ENCODE results near the gene SIGLECL1.

SIGLECL1 gene

DNA sequence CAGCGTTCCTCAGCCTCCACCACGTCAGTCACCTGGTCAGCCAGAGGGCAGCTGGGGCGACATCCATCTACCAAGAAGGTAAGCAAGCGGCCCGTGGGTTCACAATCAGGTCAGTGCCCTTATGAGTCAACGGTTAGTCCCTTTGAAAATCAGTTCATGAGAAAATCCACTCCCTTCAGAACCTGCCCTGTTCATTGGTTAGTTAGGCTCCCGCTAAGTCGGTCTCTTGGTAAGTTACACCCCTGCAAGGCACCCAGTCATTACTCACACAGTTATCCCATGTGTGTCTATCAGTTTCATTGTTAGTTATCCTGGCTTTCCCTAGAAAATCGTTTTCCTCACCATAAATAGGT is 564 bp downstream of the SIGLECL1 start:
- no peak for DNase-seq (ENCODE audit: low read depth)
- TF ChIP-seq, protein P1, sequence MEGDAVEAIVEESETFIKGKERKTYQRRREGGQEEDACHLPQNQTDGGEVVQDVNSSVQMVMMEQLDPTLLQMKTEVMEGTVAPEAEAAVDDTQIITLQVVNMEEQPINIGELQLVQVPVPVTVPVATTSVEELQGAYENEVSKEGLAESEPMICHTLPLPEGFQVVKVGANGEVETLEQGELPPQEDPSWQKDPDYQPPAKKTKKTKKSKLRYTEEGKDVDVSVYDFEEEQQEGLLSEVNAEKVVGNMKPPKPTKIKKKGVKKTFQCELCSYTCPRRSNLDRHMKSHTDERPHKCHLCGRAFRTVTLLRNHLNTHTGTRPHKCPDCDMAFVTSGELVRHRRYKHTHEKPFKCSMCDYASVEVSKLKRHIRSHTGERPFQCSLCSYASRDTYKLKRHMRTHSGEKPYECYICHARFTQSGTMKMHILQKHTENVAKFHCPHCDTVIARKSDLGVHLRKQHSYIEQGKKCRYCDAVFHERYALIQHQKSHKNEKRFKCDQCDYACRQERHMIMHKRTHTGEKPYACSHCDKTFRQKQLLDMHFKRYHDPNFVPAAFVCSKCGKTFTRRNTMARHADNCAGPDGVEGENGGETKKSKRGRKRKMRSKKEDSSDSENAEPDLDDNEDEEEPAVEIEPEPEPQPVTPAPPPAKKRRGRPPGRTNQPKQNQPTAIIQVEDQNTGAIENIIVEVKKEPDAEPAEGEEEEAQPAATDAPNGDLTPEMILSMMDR (conservative IDR thresholded peaks at IDR 0.05; ENCODE audit: low read depth, low read length): no peak
- H3K4me3 ChIP-seq (ENCODE audit: low read length): no peak overlapping the region

DNA sequence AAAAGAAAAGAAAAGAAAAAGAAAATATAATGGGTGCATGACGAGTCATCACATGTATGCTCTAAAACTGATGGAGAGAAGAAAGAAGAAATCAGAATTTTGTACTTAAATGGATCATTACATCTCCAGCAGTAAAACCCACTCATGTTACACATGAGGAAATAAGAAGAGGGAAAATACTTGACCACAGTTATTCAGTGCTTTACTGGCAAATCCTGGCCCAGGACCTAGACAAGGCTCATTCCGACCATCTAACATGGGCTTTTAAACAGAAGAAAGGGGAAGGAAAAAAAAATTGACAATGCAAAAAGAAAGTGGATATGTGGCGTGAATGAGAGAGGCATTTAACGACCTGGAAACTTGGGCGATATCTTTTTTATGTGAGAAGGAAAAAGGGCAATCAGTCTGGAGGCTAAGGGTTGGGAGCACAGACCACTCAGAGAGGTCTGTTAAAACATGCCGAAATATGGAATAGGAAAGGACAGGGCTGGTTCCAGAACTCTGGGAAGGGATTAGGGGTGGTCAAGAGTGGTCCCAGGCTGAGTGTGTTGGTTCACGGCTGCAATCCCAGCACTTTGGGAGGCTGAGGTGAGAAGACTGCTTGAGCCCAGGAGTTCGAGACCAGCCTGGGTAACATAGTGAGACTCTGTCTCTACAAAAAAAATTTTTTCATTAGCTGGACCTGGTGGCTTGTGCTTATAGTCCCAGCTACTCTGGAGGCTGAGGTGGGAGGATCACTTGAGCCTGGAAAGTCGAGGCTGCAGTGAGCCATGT is 1.6 kb downstream of the SIGLECL1 start:
- TF ChIP-seq, protein P1 (conservative IDR thresholded peaks at IDR 0.05; ENCODE audit: low read depth, low read length): no peak
- H3K4me3 ChIP-seq (ENCODE audit: low read length): no peak overlapping the region
- no peak for DNase-seq (ENCODE audit: low read depth)

DNA sequence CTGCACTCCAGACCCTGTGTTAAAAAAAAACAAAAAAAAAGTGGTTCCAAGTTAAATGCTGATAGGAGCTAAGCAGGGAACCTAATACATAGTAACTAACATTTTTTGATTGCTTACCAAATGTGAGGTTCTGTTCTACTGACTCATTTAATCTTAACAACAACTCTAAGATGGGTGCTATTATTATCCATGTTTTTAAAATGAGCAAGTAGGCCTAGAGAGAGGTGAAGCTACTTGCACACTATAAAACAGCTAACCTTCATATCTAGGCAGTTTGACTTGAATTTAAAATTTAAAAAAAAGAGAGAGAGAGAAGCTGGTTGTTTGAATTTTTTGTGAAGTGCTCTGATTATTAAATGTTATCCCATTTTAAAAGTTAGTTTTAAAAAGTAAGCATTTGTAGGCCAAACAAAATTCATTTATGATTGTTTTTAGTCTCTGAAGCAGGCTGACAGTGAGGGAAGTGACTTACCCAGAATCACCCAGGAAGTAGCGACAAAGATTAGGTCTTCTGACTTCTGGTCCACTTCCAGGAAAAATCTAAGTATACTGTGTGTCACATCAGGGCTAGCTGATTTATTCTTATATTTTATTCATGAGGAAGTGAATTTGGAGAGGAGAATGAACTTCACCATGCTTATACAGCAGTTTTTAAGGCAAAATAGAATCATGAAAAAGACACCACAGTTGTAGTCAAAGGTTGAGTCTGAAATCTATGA is 2.4 kb downstream of the SIGLECL1 start:
- no peak overlapping the region for H3K4me3 ChIP-seq (ENCODE audit: low read length)
- TF ChIP-seq, protein P1 (conservative IDR thresholded peaks at IDR 0.05; ENCODE audit: low read depth, low read length): no peak
- DNase-seq (ENCODE audit: low read depth): no peak

DNA sequence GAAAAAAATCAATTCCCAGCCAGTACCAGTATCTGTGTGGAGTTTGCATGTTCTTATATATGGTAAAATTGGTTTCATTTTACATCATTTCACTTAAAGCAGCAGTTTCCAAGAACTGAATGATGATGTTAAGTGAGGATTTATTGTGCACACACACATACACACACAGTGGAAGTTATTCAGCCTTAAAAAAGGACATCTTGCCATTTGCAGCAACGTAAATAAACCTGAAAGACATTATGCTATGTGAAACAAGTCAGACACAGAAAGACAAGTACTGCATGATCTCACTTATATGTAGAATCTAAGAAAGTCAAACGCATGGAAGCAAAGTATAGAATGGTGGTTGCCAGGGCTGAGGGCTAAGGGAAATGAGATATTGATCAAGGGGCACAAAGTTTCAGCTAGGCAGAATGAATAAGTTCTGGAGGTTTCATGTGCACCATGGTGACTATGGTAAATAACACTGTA is 5.3 kb downstream of the SIGLECL1 start:
- no peak for DNase-seq (ENCODE audit: low read depth)
- H3K4me3 ChIP-seq (ENCODE audit: low read length): no peak overlapping the region
- TF ChIP-seq, protein P1 (conservative IDR thresholded peaks at IDR 0.05; ENCODE audit: low read depth, low read length): no peak

DNA sequence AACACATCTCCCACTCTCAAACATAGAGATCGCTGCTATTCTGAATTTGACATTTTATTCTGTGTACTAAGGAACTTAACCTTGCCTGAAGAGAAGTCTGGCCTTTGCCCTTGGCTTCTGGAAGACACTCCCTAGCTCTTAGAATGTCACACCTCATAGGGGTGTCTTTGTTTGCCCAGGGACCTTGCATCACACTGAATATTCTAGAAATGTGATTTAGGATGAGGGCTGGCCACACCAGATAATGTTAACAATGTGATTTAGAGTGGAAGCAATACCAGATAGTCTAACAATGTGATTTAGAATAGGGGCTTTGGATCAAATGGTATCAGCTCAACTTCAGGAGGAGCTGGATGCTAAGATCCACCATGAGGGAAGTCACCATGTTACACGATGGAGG is 6.6 kb downstream of the SIGLECL1 start:
- H3K4me3 ChIP-seq (ENCODE audit: low read length): no peak overlapping the region
- DNase-seq (ENCODE audit: low read depth): no peak

DNA sequence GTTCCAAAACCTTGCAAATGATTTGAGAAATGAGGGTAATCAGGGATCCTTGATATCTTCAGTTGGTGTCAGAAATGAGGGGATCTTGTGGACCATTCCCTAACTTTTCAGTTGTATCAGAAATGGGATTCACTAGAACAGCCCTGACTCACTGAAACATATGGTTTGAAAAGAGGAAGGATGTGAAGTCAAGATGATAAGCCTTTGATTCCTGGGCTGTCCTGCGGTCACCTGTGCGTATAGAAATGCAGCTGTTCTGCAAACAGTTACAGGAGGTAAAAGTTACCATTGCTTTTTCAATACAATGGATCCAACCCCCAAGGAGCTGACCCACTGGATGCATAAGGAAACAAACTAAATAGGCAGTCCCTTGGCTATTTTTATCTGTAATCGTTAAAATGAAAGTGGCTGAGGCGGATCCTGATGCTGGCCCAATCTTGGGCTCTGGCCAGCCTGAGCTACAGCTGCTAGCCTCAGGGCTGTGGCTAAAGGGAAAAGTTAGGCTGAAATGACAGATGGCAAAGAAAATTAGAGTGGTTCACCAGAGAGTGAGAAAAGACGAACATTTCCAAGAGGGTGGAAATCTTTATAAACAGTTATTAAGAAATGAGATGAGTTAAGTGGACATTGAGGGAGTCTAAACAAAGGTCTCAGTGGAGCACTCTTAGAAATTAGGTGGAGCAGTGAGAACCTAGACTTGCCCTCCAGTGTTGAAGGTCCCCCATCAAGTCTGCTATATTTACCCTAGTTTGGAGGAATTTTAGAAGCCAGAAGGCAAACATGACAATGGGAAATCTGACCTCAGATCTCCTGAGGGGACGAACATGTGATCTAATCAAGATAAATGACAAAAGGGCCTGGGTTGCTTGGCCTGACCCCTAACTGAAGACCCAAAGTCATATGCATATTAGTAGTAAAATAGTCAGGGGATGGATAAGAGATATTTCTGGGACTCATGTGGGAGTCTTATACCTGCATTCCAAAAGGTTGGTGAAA is 7.6 kb downstream of the SIGLECL1 start:
- TF ChIP-seq, protein P1 (conservative IDR thresholded peaks at IDR 0.05; ENCODE audit: low read depth, low read length): no peak
- no peak for DNase-seq (ENCODE audit: low read depth)
- no peak overlapping the region for H3K4me3 ChIP-seq (ENCODE audit: low read length)

More for the DNA sequence above, 6.6 kb downstream of the SIGLECL1 start:
- TF ChIP-seq, protein P1 (conservative IDR thresholded peaks at IDR 0.05; ENCODE audit: low read depth, low read length): no peak
